ENCODE data around the gene HRH3. TPM values are rescaled to one million over a fixed set of nuclear protein-coding genes. Genes with fewer than 3 reads are reported as not detected.

HRH3 gene
- total RNA-seq, 3 donors from 2014 or later, result 0.09 TPM; not detected in 2

GRCh38 chr20:62229667-62230066 lies 9.6 kb upstream of the HRH3 start:
- Histone ChIP-seq H3K9me3 (no peaks in the 10 kb centered on the region), H3K4me1 (ENCODE audit: low read depth) (no peaks in the 10 kb centered on the region), H3K36me3 (ENCODE audit: low read depth) (no peaks in the 10 kb centered on the region), H3K4me3 (no peak overlapping the region)
- ATAC-seq (no peak), DNase-seq (no peak)
- intact Hi-C loops (cut with DNase I, micrococcal nuclease), result no loop called here
- no peak for TF ChIP-seq CTCF (IDR thresholded peaks at IDR 0.05)

GRCh38 chr20:62228982-62229545 lies 9.0 kb upstream of the HRH3 start:
- TF ChIP-seq CTCF (IDR thresholded peaks at IDR 0.05), result no peak
- intact Hi-C loops (cut with DNase I, micrococcal nuclease), result no loop called here

GRCh38 chr20:62227977-62228958 lies 8.2 kb upstream of the HRH3 start:
- no peak for TF ChIP-seq CTCF (IDR thresholded peaks at IDR 0.05)
- peak; percentile 85 for ATAC-seq
- no peak overlapping the region for H3K4me3 ChIP-seq
- DNase-seq, result peak; percentile 43 to 59 (median 55)
- intact Hi-C loops (cut with DNase I, micrococcal nuclease), result no loop called here
- H3K4me1 ChIP-seq (ENCODE audit: low read depth), result no peaks in the 10 kb centered on the region
- H3K36me3 ChIP-seq (ENCODE audit: low read depth), result no peaks in the 10 kb centered on the region
- H3K9me3 ChIP-seq, result no peaks in the 10 kb centered on the region

More at GRCh38 chr20:62228982-62229545, 9.0 kb upstream of the HRH3 start:
- H3K4me3 ChIP-seq, result no peak overlapping the region
- ATAC-seq, result no peak
- no peak for DNase-seq
- H3K9me3 ChIP-seq, result no peaks in the 10 kb centered on the region
- no peaks in the 10 kb centered on the region for H3K36me3 ChIP-seq (ENCODE audit: low read depth)
- H3K4me1 ChIP-seq (ENCODE audit: low read depth), result no peaks in the 10 kb centered on the region

- DNase-seq (no peak), ATAC-seq (peak; percentile 4)
- Histone ChIP-seq H3K9me3 (no peaks in the 10 kb centered on the region), H3K4me3 (no peak overlapping the region), H3K36me3 (ENCODE audit: low read depth) (no peaks in the 10 kb centered on the region), H3K4me1 (ENCODE audit: low read depth) (no peaks in the 10 kb centered on the region)
- intact Hi-C loops (cut with DNase I, micrococcal nuclease), result no loop called here
- no peak for TF ChIP-seq CTCF (IDR thresholded peaks at IDR 0.05)
These were observed 7.5 kb upstream of the HRH3 start for GRCh38 chr20:62227591-62227976.

GRCh38 chr20:62226707-62227590 lies 6.9 kb upstream of the HRH3 start:
- Histone ChIP-seq H3K36me3 (ENCODE audit: low read depth) (no peaks in the 10 kb centered on the region), H3K9me3 (no peaks in the 10 kb centered on the region), H3K4me1 (ENCODE audit: low read depth) (no peaks in the 10 kb centered on the region), H3K4me3 (no peak overlapping the region)
- intact Hi-C loops (cut with DNase I, micrococcal nuclease), result no loop called here
- ATAC-seq (no peak), DNase-seq (no peak)
- no peak for TF ChIP-seq CTCF (IDR thresholded peaks at IDR 0.05)

All from mucosa of descending colon (tissue), 3 donors.